ENCODE data around the gene STARD9. TPM values are rescaled to one million over a fixed set of nuclear protein-coding genes. Genes with fewer than 3 reads are reported as not detected.
A peak's percentile ranks its signal among the peaks of the same experiment; 100 is the strongest.

STARD9 gene
- total RNA-seq, 1 donor from 2014 or later, result 10.0 TPM

DNA sequence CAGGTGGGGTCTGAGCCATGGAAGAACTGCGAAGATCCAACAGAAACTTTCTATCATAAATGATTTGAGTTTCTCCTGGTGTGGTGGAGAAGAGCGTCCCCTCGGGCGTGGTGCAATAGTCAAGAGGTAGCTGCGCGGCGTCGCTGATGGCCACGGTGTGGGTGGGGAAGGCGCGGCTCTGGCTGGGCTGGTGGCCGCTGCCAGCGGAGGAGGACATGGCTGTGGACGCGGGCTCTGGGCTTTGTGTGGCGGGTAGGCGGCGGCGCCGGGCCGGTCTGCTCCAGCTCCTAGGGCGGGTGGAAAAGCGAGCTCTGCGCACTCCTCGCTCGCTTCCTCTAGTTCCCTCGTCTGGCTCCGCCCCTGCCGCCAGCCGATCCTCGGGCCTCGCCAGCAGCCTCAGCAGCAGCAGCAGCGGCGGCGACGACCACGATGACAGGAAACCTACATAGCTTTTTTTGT, 5.9 kb downstream of the STARD9 start:
- Mint-ChIP-seq H3K36me3 (no peaks in the 10 kb centered on the region), H3K4me1 (peaks cover 37% of the 10 kb centered on the region), H3K27me3 (ENCODE audit: low read depth) (peaks cover 67% of the 10 kb centered on the region), H3K9me3 (no peaks in the 10 kb centered on the region), H3K27ac (no peak overlapping the region), H3K4me3 (peak overlapping the region; percentile 64)
- peak; percentile 65 to 80 for DNase-seq (ENCODE audit: low spot score in 2 of 2, unreplicated experiment in 2 of 2)
- TF ChIP-seq, protein P1, sequence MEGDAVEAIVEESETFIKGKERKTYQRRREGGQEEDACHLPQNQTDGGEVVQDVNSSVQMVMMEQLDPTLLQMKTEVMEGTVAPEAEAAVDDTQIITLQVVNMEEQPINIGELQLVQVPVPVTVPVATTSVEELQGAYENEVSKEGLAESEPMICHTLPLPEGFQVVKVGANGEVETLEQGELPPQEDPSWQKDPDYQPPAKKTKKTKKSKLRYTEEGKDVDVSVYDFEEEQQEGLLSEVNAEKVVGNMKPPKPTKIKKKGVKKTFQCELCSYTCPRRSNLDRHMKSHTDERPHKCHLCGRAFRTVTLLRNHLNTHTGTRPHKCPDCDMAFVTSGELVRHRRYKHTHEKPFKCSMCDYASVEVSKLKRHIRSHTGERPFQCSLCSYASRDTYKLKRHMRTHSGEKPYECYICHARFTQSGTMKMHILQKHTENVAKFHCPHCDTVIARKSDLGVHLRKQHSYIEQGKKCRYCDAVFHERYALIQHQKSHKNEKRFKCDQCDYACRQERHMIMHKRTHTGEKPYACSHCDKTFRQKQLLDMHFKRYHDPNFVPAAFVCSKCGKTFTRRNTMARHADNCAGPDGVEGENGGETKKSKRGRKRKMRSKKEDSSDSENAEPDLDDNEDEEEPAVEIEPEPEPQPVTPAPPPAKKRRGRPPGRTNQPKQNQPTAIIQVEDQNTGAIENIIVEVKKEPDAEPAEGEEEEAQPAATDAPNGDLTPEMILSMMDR (IDR thresholded peaks at IDR 0.05; ENCODE audit: unreplicated experiment), result no peak

DNA sequence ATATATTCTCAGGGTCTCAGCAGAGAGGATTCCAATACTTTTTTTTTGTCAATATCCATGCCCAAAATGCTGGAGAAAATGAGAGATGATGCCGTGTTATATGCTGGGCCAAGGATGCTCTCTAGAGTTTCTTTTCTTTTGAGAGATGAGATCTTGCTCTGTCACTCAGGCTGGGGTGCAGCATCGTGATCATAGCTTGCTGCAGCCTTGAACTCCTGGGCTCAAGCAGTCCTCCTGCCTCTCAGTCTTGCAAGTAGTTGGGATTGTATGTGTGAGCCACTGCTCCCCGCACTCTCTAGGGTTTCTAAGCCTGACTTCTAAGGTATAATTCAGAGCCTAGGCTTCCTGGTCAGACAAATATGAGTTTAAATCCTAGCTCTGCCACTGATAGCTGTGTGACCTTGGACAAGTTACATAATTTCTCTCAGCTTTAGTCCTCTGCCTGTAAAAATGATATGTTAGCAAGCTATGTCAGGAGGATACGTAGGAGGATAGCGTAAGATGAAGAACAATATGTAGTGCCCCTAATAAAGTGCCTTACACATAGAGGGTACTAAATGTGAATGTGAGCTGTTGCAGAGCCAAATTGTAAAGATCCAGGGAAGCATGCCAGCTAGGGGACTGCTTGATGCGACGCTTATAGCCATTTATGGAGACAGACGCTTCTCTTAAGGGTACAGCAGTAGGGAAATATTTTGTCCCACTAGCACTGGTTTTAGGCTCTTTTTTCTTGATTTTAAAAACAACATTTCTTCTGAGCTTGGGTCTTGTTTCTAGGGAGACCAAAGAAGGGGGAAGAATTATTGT, 7.4 kb downstream of the STARD9 start:
- H3K27me3 Mint-ChIP-seq (ENCODE audit: low read depth), result peaks cover 52% of the 10 kb centered on the region
- no peak overlapping the region for H3K27ac Mint-ChIP-seq
- peaks cover 34% of the 10 kb centered on the region for H3K4me1 Mint-ChIP-seq
- no peak overlapping the region for H3K4me3 Mint-ChIP-seq
- no peak for DNase-seq (ENCODE audit: low spot score in 2 of 2, unreplicated experiment in 2 of 2)
- TF ChIP-seq, protein P1 (IDR thresholded peaks at IDR 0.05; ENCODE audit: unreplicated experiment), result no peak
- H3K36me3 Mint-ChIP-seq, result no peaks in the 10 kb centered on the region
- no peaks in the 10 kb centered on the region for H3K9me3 Mint-ChIP-seq

DNA sequence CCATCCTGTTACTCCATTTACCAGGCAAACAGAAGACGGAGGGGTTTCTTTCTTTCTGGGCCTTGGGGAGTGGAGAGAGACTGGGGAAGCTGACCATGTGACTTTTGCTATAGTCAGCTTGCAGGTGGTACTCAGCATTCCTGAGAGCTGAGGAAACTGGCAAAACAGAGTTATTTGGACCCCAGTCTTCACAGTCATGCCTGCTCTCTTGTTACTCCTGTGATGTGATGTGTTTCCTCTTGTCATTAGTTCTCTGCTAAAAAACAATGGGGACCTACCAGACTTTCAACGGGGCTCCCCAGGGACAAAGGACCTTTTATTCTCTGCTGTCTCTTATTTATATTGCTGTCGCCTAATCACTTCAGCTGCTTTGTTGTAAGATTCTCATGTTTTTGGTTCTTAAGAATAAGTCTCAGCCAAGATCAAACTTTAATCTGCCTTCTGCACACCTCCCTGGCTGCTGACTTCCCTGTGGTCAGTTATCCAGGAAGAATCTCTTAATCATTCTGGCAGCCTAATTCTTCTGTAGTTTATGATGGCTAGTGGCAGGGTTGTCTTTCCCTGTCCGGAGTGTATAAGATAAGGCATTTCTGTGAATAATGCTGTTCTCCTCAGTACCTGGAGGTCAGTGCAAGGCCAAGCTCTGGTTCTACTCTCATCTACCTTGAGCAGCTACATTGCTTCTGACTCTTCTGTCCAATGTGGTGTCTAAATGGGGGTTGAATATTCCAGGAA, 8.8 kb downstream of the STARD9 start:
- Mint-ChIP-seq H3K4me3 (no peak overlapping the region), H3K4me1 (peaks cover 34% of the 10 kb centered on the region), H3K27ac (no peak overlapping the region), H3K9me3 (no peaks in the 10 kb centered on the region), H3K36me3 (no peaks in the 10 kb centered on the region), H3K27me3 (ENCODE audit: low read depth) (peaks cover 38% of the 10 kb centered on the region)
- no peak for DNase-seq (ENCODE audit: low spot score in 2 of 2, unreplicated experiment in 2 of 2)
- TF ChIP-seq, protein P1 (IDR thresholded peaks at IDR 0.05; ENCODE audit: unreplicated experiment), result no peak

DNA sequence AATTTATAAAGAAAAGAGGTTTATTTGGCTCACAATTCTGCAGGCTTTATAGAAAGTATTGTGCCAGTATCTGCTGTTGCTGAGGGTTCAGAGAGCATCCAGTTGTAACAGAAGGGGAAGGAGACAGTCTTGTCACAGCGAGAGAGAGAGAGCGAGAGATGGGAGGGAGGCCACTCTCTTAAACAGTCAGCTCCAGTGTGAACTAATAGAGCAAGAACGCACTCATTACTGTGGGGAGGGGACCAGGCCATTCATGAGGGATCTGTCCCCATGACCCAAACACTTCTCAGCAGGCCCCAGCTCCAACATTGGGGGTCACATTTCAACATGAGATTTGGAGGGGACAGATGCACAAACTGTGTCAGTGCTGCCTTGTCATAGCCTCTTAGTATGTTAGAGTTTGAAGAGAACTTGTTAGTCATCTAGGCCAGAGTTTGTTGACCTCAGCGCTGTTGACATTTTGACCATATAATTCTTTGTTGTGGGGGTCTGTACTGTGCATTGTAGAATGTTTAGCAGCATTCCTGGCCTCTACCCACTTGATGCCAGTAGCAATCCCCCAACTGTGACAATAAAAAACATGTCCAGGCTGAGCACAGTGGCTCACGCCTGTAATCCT, 15.3 kb downstream of the STARD9 start:
- H3K4me1 Mint-ChIP-seq, result peaks cover 5% of the 10 kb centered on the region
- DNase-seq (ENCODE audit: low spot score in 2 of 2, unreplicated experiment in 2 of 2), result no peak
- H3K27ac Mint-ChIP-seq, result no peak overlapping the region
- H3K9me3 Mint-ChIP-seq, result no peaks in the 10 kb centered on the region
- H3K4me3 Mint-ChIP-seq, result no peak overlapping the region
- TF ChIP-seq, protein P1 (IDR thresholded peaks at IDR 0.05; ENCODE audit: unreplicated experiment), result no peak
- no peaks in the 10 kb centered on the region for H3K36me3 Mint-ChIP-seq
- H3K27me3 Mint-ChIP-seq (ENCODE audit: low read depth), result no peaks in the 10 kb centered on the region

DNA sequence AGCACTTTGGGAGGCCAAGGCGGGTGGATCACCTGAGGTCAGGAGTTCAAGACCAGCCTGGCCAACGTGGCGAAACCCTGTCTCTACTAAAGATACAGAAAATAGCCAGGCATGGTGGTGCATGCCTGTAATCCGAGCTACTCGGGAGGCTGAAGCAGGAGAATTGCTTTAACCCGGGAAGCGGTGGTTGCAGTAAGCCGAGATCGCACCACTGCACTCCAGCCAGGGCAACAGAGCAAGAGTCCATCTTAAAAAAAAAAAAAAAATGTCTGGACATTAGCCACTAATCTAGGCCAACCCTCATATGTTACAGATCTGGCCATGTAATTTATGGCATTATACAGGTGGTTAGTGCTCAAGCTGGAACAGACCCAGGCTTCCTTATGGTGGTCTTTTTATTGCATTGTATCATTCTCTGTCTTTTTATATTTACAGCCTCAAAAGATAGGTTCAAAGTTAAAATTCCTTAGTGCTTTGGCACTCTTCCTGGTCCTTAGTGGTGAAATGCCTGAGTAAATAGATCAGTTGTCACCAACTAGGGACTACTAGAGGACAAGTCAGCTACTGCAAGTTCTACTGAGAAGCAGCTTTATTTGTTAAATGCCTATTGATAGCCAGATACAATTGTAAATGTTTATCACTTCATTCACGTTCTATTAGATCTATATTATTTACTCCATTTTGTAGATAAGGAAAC, 16.0 kb downstream of the STARD9 start:
- Mint-ChIP-seq H3K27me3 (ENCODE audit: low read depth) (peaks cover 2% of the 10 kb centered on the region), H3K36me3 (no peaks in the 10 kb centered on the region), H3K9me3 (no peaks in the 10 kb centered on the region), H3K4me3 (no peak overlapping the region), H3K4me1 (peaks cover 5% of the 10 kb centered on the region), H3K27ac (no peak overlapping the region)
- TF ChIP-seq, protein P1 (IDR thresholded peaks at IDR 0.05; ENCODE audit: unreplicated experiment), result no peak
- DNase-seq (ENCODE audit: low spot score in 2 of 2, unreplicated experiment in 2 of 2), result no peak
